ENCODE data around the gene ABCD1. TPM values are rescaled to one million over a fixed set of nuclear protein-coding genes. Genes with fewer than 3 reads are reported as not detected.
"Not testable (repeated sequence)": the region's sequence is repeated elsewhere in the genome, so short reads cannot be mapped to it uniquely, and the experiment has no call there.

The ABCD1 gene
- total RNA-seq, 1 donor from 2014 or later, result 6.6 TPM

DNA sequence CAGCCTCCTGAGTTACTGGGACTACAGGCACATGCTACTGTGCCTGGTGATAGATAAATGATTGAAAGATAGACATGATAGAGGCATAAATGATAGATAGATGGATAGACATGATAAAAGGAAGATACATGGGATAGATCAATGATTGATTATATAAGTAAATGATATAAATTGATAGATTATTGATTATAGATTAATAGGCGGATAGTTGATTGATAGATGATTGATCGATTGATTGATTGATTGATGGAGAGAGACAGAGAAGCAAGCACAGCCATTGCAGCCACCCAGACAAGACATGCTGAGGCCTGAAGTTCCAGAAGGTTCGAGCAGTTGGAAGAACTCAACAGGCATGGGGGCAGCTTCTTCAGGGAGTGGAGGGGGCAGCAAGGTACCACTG, 21.7 kb downstream of the ABCD1 start:
- H3K27ac Mint-ChIP-seq (ENCODE audit: unreplicated experiment), result no peak overlapping the region
- no peaks in the 10 kb centered on the region for H3K27me3 Mint-ChIP-seq (ENCODE audit: low read depth)
- TF ChIP-seq, protein P1, sequence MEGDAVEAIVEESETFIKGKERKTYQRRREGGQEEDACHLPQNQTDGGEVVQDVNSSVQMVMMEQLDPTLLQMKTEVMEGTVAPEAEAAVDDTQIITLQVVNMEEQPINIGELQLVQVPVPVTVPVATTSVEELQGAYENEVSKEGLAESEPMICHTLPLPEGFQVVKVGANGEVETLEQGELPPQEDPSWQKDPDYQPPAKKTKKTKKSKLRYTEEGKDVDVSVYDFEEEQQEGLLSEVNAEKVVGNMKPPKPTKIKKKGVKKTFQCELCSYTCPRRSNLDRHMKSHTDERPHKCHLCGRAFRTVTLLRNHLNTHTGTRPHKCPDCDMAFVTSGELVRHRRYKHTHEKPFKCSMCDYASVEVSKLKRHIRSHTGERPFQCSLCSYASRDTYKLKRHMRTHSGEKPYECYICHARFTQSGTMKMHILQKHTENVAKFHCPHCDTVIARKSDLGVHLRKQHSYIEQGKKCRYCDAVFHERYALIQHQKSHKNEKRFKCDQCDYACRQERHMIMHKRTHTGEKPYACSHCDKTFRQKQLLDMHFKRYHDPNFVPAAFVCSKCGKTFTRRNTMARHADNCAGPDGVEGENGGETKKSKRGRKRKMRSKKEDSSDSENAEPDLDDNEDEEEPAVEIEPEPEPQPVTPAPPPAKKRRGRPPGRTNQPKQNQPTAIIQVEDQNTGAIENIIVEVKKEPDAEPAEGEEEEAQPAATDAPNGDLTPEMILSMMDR (conservative IDR thresholded peaks at IDR 0.05), result no peak
- DNase-seq (ENCODE audit: low read depth, low spot score), result no peak
- H3K4me1 Mint-ChIP-seq, result no peaks in the 10 kb centered on the region
- H3K4me3 Mint-ChIP-seq, result no peak overlapping the region
- no peaks in the 10 kb centered on the region for H3K9me3 Mint-ChIP-seq
- no peaks in the 10 kb centered on the region for H3K36me3 Mint-ChIP-seq (ENCODE audit: low read depth)

- not testable (repeated sequence) for H3K9me3 Mint-ChIP-seq; H3K27me3 Mint-ChIP-seq (ENCODE audit: low read depth); H3K36me3 Mint-ChIP-seq (ENCODE audit: low read depth); H3K4me1 Mint-ChIP-seq; DNase-seq (ENCODE audit: low read depth, low spot score); H3K4me3 Mint-ChIP-seq; H3K27ac Mint-ChIP-seq (ENCODE audit: unreplicated experiment)
Observed at GRCh38 chrX:153746991-153747390, 22.3 kb downstream of the ABCD1 start.

DNA sequence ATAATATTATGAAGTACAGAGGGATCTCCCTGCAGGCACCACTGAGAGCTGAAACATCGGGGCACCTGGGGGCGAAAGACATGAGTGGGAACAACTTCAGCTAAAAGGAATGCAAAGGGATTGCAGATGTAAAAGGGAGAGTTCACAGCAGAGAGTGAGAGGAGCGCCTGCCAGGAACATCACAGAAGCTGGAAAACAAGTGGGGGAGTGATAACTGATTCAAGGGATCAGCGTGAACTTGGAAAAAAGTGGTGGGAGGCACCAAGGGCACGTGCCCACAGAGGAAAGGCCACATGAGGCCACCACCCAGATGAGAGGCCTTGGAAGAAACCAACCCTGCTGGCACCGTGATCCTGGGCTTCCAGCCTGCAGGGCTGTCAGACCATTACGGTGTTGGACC, 24.4 kb downstream of the ABCD1 start:
- H3K4me1 Mint-ChIP-seq; DNase-seq (ENCODE audit: low read depth, low spot score); H3K27ac Mint-ChIP-seq (ENCODE audit: unreplicated experiment); H3K4me3 Mint-ChIP-seq; H3K9me3 Mint-ChIP-seq; H3K27me3 Mint-ChIP-seq (ENCODE audit: low read depth); H3K36me3 Mint-ChIP-seq (ENCODE audit: low read depth): not testable (repeated sequence)

DNA sequence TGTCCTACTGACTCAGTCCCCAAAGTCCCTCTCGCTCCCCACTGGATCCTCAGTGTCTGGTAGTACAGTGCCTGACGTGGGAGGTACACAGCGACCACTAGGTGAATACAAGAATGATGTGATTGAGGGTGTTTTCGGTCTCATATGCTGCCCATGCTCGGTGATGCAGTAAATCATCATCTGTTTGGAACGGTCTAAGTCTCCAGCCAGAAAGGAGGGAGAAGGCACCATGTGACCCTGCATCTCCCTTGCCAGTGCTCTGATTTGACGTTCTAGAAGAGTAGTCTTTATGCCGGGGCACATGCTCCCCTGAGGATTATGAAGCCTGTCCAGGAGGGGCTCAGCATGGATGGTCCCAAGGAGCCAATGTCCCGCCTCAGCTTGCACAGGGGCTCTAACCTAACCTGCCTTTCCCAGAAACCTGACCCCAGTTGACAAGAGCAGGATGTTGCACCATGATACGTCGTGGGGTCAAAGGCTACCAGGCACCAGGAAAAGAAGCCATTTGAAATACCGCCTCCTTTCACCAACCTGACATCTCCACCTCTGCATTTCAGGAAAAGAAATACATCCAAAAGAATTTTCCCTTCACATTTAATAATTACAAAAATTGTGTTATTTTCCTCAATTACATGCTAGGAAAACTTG, 25.6 kb downstream of the ABCD1 start:
- TF ChIP-seq, protein P1 (conservative IDR thresholded peaks at IDR 0.05), result no peak
- H3K4me1 Mint-ChIP-seq, result no peaks in the 10 kb centered on the region
- no peaks in the 10 kb centered on the region for H3K27me3 Mint-ChIP-seq (ENCODE audit: low read depth)
- DNase-seq (ENCODE audit: low read depth, low spot score), result no peak
- no peaks in the 10 kb centered on the region for H3K36me3 Mint-ChIP-seq (ENCODE audit: low read depth)
- H3K27ac Mint-ChIP-seq (ENCODE audit: unreplicated experiment), result no peak overlapping the region
- no peaks in the 10 kb centered on the region for H3K9me3 Mint-ChIP-seq
- H3K4me3 Mint-ChIP-seq, result no peak overlapping the region

DNA sequence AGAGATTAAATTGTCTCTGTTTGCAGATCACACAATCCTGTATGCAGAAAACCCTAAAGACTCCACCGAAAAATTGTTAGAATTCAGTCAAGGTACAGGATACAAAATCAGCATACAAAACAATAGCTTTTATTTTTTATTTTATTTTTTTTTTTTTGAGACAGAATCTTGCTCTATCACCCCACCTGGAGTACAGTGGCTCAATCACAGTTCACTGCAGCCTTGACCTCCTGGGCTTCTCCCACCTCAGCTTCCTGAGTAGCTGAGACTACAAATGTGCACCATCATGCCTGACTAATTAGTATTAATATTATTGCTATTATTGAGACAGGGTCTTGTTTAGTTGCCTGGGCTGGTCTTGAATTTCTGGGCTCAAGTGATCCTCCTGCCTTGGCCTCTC, 30.5 kb downstream of the ABCD1 start:
- no peaks in the 10 kb centered on the region for H3K4me1 Mint-ChIP-seq
- TF ChIP-seq, protein P1 (conservative IDR thresholded peaks at IDR 0.05), result no peak
- peaks cover 8% of the 10 kb centered on the region for H3K36me3 Mint-ChIP-seq (ENCODE audit: low read depth)
- H3K27ac Mint-ChIP-seq (ENCODE audit: unreplicated experiment), result no peak overlapping the region
- H3K9me3 Mint-ChIP-seq, result peaks cover 10% of the 10 kb centered on the region
- no peak for DNase-seq (ENCODE audit: low read depth, low spot score)
- H3K27me3 Mint-ChIP-seq (ENCODE audit: low read depth), result no peaks in the 10 kb centered on the region
- H3K4me3 Mint-ChIP-seq, result no peak overlapping the region

DNA sequence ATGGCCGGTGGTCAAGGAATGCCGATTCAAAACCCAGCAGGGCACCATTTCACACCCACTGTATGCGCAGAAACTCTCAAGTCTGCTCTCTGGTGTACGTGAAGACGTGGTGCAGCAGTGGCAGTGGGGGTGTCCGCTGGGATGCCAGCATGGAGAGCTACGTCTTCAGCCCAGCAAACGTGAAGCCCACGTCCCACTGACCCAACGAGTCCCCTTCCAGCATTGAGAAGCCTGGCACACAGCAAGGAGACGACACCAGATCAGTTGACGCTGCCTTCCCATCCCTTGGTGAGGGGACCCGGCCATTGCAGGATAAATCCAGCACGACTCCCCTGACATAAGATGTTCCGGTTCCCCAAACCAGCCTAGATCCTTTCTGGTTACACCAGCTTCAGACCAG, 37.2 kb downstream of the ABCD1 start:
- TF ChIP-seq, protein P1 (conservative IDR thresholded peaks at IDR 0.05), result no peak
- DNase-seq (ENCODE audit: low read depth, low spot score), result no peak
- peaks cover 12% of the 10 kb centered on the region for H3K4me1 Mint-ChIP-seq
- peaks cover 3% of the 10 kb centered on the region for H3K36me3 Mint-ChIP-seq (ENCODE audit: low read depth)
- peaks cover 4% of the 10 kb centered on the region for H3K9me3 Mint-ChIP-seq
- H3K27ac Mint-ChIP-seq (ENCODE audit: unreplicated experiment), result no peak overlapping the region
- no peak overlapping the region for H3K4me3 Mint-ChIP-seq
- no peaks in the 10 kb centered on the region for H3K27me3 Mint-ChIP-seq (ENCODE audit: low read depth)

Measured in neural crest cell (in vitro differentiated cells).